ENCODE data around the gene TSR1. TPM values are rescaled to one million over a fixed set of nuclear protein-coding genes. Genes with fewer than 3 reads are reported as not detected.

The TSR1 gene
- total RNA-seq, 1 experiment from 2014 or later: 74.3 TPM

DNA sequence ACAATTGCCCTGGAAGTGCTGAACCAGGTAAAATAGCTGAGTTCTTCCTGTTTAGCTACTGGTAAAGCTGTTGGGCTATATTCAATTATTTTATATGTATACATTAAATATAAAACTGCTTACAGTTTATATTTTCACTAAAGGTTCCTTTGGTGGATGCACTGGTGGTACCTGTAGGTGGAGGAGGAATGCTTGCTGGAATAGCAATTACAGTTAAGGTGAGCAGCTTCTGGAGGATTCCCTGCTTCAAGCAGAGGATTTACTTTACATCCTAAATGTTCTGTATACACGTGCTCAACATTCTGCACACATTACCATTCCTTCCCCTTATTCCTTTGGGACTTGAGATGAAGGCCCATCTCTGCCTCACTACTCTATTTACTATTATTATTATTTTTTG is 14.9 kb downstream of the TSR1 start:
- H3K9me3 Mint-ChIP-seq: no peaks in the 10 kb centered on the region
- DNase-seq (ENCODE audit: low spot score): no peak
- no peak overlapping the region for H3K27ac Mint-ChIP-seq
- ATAC-seq: no peak
- ChIA-PET POLR2A (interaction anchor here (1.1 kb wide), 1 partner anchor 36 kb away, joined by 3 read pairs; no protein-coding TSS in a partner anchor), CTCF (interaction anchor here (1.3 to 2.2 kb wide), 2 partner anchors 15 to 32 kb away, joined by 3 to 8 read pairs; partner anchors contain the start of gene TSR1)
- no peak overlapping the region for H3K4me3 Mint-ChIP-seq
- H3K4me1 Mint-ChIP-seq: no peaks in the 10 kb centered on the region
- TF ChIP-seq ATF2 (CRISPR knock-in tag; IDR thresholded peaks at IDR 0.05; ENCODE audit: borderline replicate concordance, low read depth) (no peak), ZNF219 (CRISPR knock-in tag; IDR thresholded peaks at IDR 0.05; ENCODE audit: borderline replicate concordance) (no peak), MXD4 (CRISPR knock-in tag; IDR thresholded peaks at IDR 0.05; ENCODE audit: borderline replicate concordance) (no peak), ZNF281 (CRISPR knock-in tag; IDR thresholded peaks at IDR 0.05) (no peak)
- H3K36me3 Mint-ChIP-seq: peaks cover 39% of the 10 kb centered on the region
- no peaks in the 10 kb centered on the region for H3K27me3 Mint-ChIP-seq (ENCODE audit: low read depth)

GRCh38 chr17:2319051-2319450 is 17.2 kb downstream of the TSR1 start:
- Mint-ChIP-seq H3K27ac (no peak overlapping the region), H3K27me3 (ENCODE audit: low read depth) (no peaks in the 10 kb centered on the region), H3K4me3 (no peak overlapping the region), H3K9me3 (no peaks in the 10 kb centered on the region), H3K36me3 (peaks cover 19% of the 10 kb centered on the region), H3K4me1 (no peaks in the 10 kb centered on the region)
- ChIA-PET POLR2A (interaction anchor here (0.6 kb wide), 1 partner anchor 13 kb away, joined by 3 read pairs; no protein-coding TSS in a partner anchor), CTCF (no interaction called here)
- no peak for TF ChIP-seq OVOL2 (CRISPR knock-in tag; IDR thresholded peaks at IDR 0.05; ENCODE audit: borderline replicate concordance)
- TF ChIP-seq ZNF532 (CRISPR knock-in tag; IDR thresholded peaks at IDR 0.05; ENCODE audit: borderline replicate concordance): no peak
- no peak for TF ChIP-seq ZNF396 (CRISPR knock-in tag; IDR thresholded peaks at IDR 0.05; ENCODE audit: borderline replicate concordance)
- TF ChIP-seq ZNF416 (CRISPR knock-in tag; IDR thresholded peaks at IDR 0.05): no peak
- TF ChIP-seq ETV6 (CRISPR knock-in tag; IDR thresholded peaks at IDR 0.05): no peak
- no peak for TF ChIP-seq GRHL2 (CRISPR knock-in tag; IDR thresholded peaks at IDR 0.05; ENCODE audit: insufficient replicate concordance, severe bottlenecking)
- no peak for TF ChIP-seq ATF1 (CRISPR knock-in tag; IDR thresholded peaks at IDR 0.05)
- TF ChIP-seq, protein P1, sequence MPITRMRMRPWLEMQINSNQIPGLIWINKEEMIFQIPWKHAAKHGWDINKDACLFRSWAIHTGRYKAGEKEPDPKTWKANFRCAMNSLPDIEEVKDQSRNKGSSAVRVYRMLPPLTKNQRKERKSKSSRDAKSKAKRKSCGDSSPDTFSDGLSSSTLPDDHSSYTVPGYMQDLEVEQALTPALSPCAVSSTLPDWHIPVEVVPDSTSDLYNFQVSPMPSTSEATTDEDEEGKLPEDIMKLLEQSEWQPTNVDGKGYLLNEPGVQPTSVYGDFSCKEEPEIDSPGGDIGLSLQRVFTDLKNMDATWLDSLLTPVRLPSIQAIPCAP (CRISPR knock-in tag; IDR thresholded peaks at IDR 0.05): no peak
- TF ChIP-seq SOX15 (CRISPR knock-in tag; IDR thresholded peaks at IDR 0.05): no peak
- no peak for TF ChIP-seq FOXP1 (CRISPR knock-in tag; IDR thresholded peaks at IDR 0.05; ENCODE audit: borderline replicate concordance)
- ATAC-seq: no peak
- DNase-seq (ENCODE audit: low spot score): no peak
